Keratinocyte (primary cell): ENCODE results near the gene EHBP1. TPM values are rescaled to one million over a fixed set of nuclear protein-coding genes. Genes with fewer than 3 reads are reported as not detected.

ENCODE experiments used
- DNase-seq: peaks from one replicate; pipeline ENCODE4 v3.0.0-alpha.2; 2011; ENCODE audit warnings: low read depth, missing footprints, low spot score
- FAIRE-seq: peaks from 2 replicates; lab custom pipeline; 2011; peaks lifted over from hg19 to GRCh38; lab: Jason Lieb, UNC
- H2AFZ ChIP-seq: 2 replicates; pipeline ENCODE4 v1.6.0; 2012; ENCODE audit warnings: low read length, control low read depth, inconsistent platforms; ENCODE audit not compliant: control insufficient read depth
- H3K27ac ChIP-seq: 2 replicates; pipeline ENCODE4 v1.5.1; 2011; ENCODE audit warnings: low read length; ENCODE audit not compliant: control insufficient read depth, insufficient read depth
- H3K27me3 ChIP-seq: 3 replicates; pipeline ENCODE4 v1.6.0; 2011; ENCODE audit warnings: low read length; ENCODE audit not compliant: control insufficient read depth, insufficient read depth; ENCODE audit errors: extremely low read depth
- H3K36me3 ChIP-seq, 2 experiments: 2 replicates in 1 of 2; 3 replicates in 1 of 2; pipeline ENCODE4 v1.5.1; 2011; ENCODE audit warnings: low read length in 2 of 2, mild to moderate bottlenecking in 1 of 2; ENCODE audit not compliant: control insufficient read depth in 2 of 2, insufficient read depth in 2 of 2; ENCODE audit errors: extremely low read depth in 1 of 2
- H3K4me1 ChIP-seq: 3 replicates; pipeline ENCODE4 v1.5.1; 2011; ENCODE audit warnings: low read length; ENCODE audit not compliant: control insufficient read depth, insufficient read depth; ENCODE audit errors: extremely low read depth
- H3K4me2 ChIP-seq: 3 replicates; pipeline ENCODE4 v1.6.0; 2011; ENCODE audit warnings: low read depth, low read length; ENCODE audit not compliant: control insufficient read depth, insufficient read depth; ENCODE audit errors: extremely low read depth
- H3K4me3 ChIP-seq, 3 experiments: fragments of 200-600 bp in 1 of 3; sonication (generic) in 1 of 3; 2 replicates in 2 of 3; 3 replicates in 1 of 3; pipeline ENCODE4 v1.5.1; 2011 to 2016; ENCODE audit warnings: low read length in 3 of 3, mild to moderate bottlenecking in 3 of 3, control low read depth in 2 of 3, inconsistent platforms in 1 of 3, low read depth in 1 of 3, mixed read lengths in 1 of 3, mixed run types in 1 of 3, moderate library complexity in 1 of 3; ENCODE audit not compliant: control insufficient read depth in 2 of 3, insufficient read depth in 2 of 3; ENCODE audit errors: extremely low read depth in 1 of 3
- H3K79me2 ChIP-seq: 2 replicates; pipeline ENCODE4 v1.6.0; 2012; ENCODE audit warnings: low read length; ENCODE audit not compliant: control insufficient read depth, insufficient read depth
- H3K9ac ChIP-seq: 3 replicates; pipeline ENCODE4 v1.6.0; 2011; ENCODE audit warnings: low read length; ENCODE audit not compliant: control insufficient read depth, insufficient read depth; ENCODE audit errors: extremely low read depth
- H3K9me1 ChIP-seq: 3 replicates; pipeline ENCODE4 v1.6.0; 2011; ENCODE audit warnings: low read length; ENCODE audit not compliant: control insufficient read depth, insufficient read depth; ENCODE audit errors: extremely low read depth
- H3K9me3 ChIP-seq: 2 replicates; pipeline ENCODE4 v1.5.1; 2012; ENCODE audit warnings: low read depth, low read length; ENCODE audit not compliant: control insufficient read depth
- H4K20me1 ChIP-seq: 3 replicates; pipeline ENCODE4 v1.6.0; 2011; ENCODE audit warnings: low read length; ENCODE audit not compliant: control insufficient read depth, insufficient read depth; ENCODE audit errors: extremely low read depth
- EZH2 ChIP-seq: IDR thresholded peaks from one replicate; pipeline ENCODE4 v1.6.1; 2012; ENCODE audit warnings: inconsistent platforms, mild to moderate bottlenecking, low read length, moderate library complexity
- dilution Hi-C: fragments of 300-500 bp; cut with MboI; formaldehyde crosslinking; loops from one replicate; pipeline ENCODE4 v1.7.0; 2020; ENCODE audit warnings: low sequenced_read_pairs; ENCODE audit not compliant: extremely low pct_ligation_motif_present
- polyA plus RNA-seq, 5 experiments: library from polyadenylated mRNA; depleted of rRNA in 3 of 5; stranded (reverse) in 3 of 5; stranded (forward) in 1 of 5; unstranded in 1 of 5; fragments of >200 nt; gene quantifications; 1 replicate in 1 of 5; 2 replicates in 3 of 5; 3 replicates in 1 of 5; pipeline versions ENCODE4 v1.2.1 to v1.2.3, GENCODE V29; 2011 to 2012; ENCODE audit warnings: missing spikeins in 2 of 5, low read depth in 1 of 5, low replicate concordance in 1 of 5
- TF ChIP-seq, protein P1 (sequence below), 3 experiments: IDR thresholded peaks in 1 of 3; conservative IDR thresholded peaks in 1 of 3; optimal IDR thresholded peaks in 1 of 3; 2 replicates in 2 of 3; 3 replicates in 1 of 3; pipeline versions ENCODE3 to v1.5.1; 2011; ENCODE audit warnings: low read length in 3 of 3, mild to moderate bottlenecking in 3 of 3, moderate library complexity in 2 of 3, control low read depth in 1 of 3, inconsistent platforms in 1 of 3; ENCODE audit not compliant: insufficient read depth in 2 of 3; ENCODE audit errors: extremely low read depth in 1 of 3

Gene EHBP1
- polyA plus RNA-seq, 1 donor (not counting 4 experiments of a cell fraction or from before 2014, with no cell fraction given) = 59.0 TPM

DNA sequence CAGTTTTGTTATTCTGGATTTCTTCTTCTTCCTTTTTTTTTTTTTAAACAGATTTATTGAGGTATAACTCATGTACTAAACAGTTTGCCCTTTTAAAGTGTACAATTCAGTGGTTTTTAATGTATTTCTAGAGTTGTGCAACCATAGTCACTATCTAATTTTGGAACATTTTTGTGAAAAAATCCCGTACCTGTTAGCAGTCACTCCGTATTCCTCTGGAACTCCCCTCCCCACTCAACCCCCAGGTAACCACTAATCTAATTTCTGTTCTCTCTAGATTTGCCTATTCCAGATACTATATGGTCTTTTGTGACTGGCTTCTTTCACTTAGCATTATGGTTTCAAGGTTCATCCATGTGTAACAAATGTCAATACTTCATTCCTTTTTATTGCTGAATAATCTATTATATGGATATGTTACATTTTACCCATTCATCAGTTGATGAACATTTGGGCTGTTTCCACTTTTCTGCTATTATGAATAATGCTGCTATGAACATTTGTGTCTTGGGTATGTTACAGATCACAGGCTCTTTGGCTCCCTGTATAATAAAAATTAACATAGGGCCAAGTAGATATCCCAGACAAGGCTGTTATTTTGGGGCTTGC, 21.9 kb downstream of the EHBP1 start:
- no peaks in the 10 kb centered on the region for H3K9me3 ChIP-seq
- H2AFZ ChIP-seq = no peak overlapping the region
- no peak overlapping the region for H3K9ac ChIP-seq
- peaks cover 0 to 3% of the 10 kb centered on the region in 2 experiments for H3K36me3 ChIP-seq
- no peaks in the 10 kb centered on the region for H3K27me3 ChIP-seq
- peaks cover 4% of the 10 kb centered on the region for H3K9me1 ChIP-seq
- H3K27ac ChIP-seq = no peak overlapping the region
- FAIRE-seq (no peak), DNase-seq (no peak)
- no peak overlapping the region for H3K4me2 ChIP-seq
- H4K20me1 ChIP-seq = peaks cover 2% of the 10 kb centered on the region
- no peaks in the 10 kb centered on the region for H3K4me1 ChIP-seq
- TF ChIP-seq, protein P1, sequence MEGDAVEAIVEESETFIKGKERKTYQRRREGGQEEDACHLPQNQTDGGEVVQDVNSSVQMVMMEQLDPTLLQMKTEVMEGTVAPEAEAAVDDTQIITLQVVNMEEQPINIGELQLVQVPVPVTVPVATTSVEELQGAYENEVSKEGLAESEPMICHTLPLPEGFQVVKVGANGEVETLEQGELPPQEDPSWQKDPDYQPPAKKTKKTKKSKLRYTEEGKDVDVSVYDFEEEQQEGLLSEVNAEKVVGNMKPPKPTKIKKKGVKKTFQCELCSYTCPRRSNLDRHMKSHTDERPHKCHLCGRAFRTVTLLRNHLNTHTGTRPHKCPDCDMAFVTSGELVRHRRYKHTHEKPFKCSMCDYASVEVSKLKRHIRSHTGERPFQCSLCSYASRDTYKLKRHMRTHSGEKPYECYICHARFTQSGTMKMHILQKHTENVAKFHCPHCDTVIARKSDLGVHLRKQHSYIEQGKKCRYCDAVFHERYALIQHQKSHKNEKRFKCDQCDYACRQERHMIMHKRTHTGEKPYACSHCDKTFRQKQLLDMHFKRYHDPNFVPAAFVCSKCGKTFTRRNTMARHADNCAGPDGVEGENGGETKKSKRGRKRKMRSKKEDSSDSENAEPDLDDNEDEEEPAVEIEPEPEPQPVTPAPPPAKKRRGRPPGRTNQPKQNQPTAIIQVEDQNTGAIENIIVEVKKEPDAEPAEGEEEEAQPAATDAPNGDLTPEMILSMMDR (optimal IDR thresholded peaks at IDR 0.05 in 1 of 3, IDR thresholded peaks at IDR 0.05 in 1 of 3, conservative IDR thresholded peaks at IDR 0.05 in 1 of 3; ENCODE audit: extremely low read depth in 1 of 3, insufficient read depth in 2 of 3, low read length in 3 of 3) = no peak
- TF ChIP-seq EZH2 = no peak
- peaks cover 88% of the 10 kb centered on the region for H3K79me2 ChIP-seq
- H3K4me3 ChIP-seq = no peak overlapping the region
- dilution Hi-C loops = no loop called here

DNA sequence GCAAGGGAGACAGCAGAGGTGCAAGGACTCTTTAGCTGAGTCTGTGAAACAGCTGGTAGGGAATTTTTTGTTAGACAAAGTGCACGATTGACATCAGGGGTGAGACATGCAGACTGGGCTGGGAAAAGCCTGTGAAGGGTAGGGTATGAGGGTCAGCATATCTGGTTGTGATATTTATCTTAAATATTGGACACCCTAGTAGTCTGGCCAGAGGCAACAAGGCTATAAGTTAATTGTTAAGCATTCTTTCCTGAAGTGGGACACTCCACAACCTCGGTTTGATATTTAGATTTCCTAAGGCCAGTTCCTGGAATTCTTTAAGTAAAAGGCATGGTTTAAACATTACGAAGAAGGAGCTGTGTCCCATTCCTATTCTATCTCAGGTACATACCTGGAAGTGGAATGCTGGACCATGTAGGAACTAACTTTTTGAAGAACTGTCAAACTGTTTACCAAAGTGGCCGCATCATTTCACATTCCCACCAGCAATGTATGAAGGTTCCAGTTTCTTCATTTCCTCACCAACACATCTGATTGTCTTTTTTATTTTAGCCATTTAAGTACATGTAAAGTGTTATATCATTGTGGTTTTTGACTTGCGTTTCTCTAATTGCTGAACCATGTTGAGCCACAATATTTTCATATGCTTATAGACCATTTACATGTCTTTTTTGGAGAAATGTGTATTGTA, 22.5 kb downstream of the EHBP1 start:
- H3K79me2 ChIP-seq = peaks cover 88% of the 10 kb centered on the region
- TF ChIP-seq, protein P1 (optimal IDR thresholded peaks at IDR 0.05 in 1 of 3, IDR thresholded peaks at IDR 0.05 in 1 of 3, conservative IDR thresholded peaks at IDR 0.05 in 1 of 3; ENCODE audit: extremely low read depth in 1 of 3, insufficient read depth in 2 of 3, low read length in 3 of 3) = no peak
- no peak for TF ChIP-seq EZH2
- H4K20me1 ChIP-seq = peaks cover 2% of the 10 kb centered on the region
- no peaks in the 10 kb centered on the region for H3K9me3 ChIP-seq
- no peak overlapping the region for H3K4me3 ChIP-seq
- no peak for FAIRE-seq
- H3K27me3 ChIP-seq = no peaks in the 10 kb centered on the region
- no peak overlapping the region for H3K4me2 ChIP-seq
- no peak for DNase-seq
- peaks cover 4% of the 10 kb centered on the region for H3K9me1 ChIP-seq
- no peaks in the 10 kb centered on the region for H3K4me1 ChIP-seq
- no peak overlapping the region for H3K27ac ChIP-seq
- H3K9ac ChIP-seq = no peak overlapping the region
- no peak overlapping the region for H2AFZ ChIP-seq
- H3K36me3 ChIP-seq = peaks cover 0 to 3% of the 10 kb centered on the region in 2 experiments
- dilution Hi-C loops = no loop called here
